IMR-90 (cell line): ENCODE results near the gene VIPR1.

Source experiments
- CEBPB ChIP-seq: IDR thresholded peaks from 2 replicates; pipeline ENCODE4 v1.6.1; 2012; ENCODE audit warnings: low read depth, low read length, improper control_type of control experiment
- CTCF ChIP-seq: conservative IDR thresholded peaks from 2 replicates; pipeline ENCODE4 v1.5.1; 2012; ENCODE audit warnings: mild to moderate bottlenecking, low read depth, low read length, improper control_type of control experiment
- ELK1 ChIP-seq: fragments of 150-350 bp; IDR thresholded peaks from 2 replicates; pipeline ENCODE4 v1.6.1; 2016; ENCODE audit warnings: low read depth, mild to moderate bottlenecking, low read length, moderate library complexity, borderline replicate concordance
- MAFK ChIP-seq: IDR thresholded peaks from 2 replicates; pipeline ENCODE4 v1.6.1; 2012; ENCODE audit warnings: low read depth, low read length, improper control_type of control experiment
- MXI1 ChIP-seq: IDR thresholded peaks from 2 replicates; pipeline ENCODE4 v1.6.1; 2012; ENCODE audit warnings: low read depth, mild to moderate bottlenecking, low read length, moderate library complexity, borderline replicate concordance
- NFE2L2 ChIP-seq: fragments of 150-350 bp; IDR thresholded peaks from 2 replicates; pipeline ENCODE4 v1.6.1; 2016; ENCODE audit warnings: low read depth, mild to moderate bottlenecking, low read length
- POLR2A ChIP-seq: IDR thresholded peaks from 2 replicates; pipeline ENCODE4 v1.6.1; 2012; ENCODE audit warnings: mild to moderate bottlenecking, low read depth, low read length
- RCOR1 ChIP-seq: IDR thresholded peaks from 2 replicates; pipeline ENCODE4 v1.6.1; 2012; ENCODE audit warnings: mild to moderate bottlenecking, low read length, improper control_type of control experiment; ENCODE audit not compliant: insufficient replicate concordance
- RFX5 ChIP-seq: IDR thresholded peaks from 2 replicates; pipeline ENCODE4 v1.8.0; 2012; ENCODE audit warnings: low read depth, mild to moderate bottlenecking, low read length, moderate library complexity
- USF2 ChIP-seq: fragments of 150-350 bp; IDR thresholded peaks from 2 replicates; pipeline ENCODE4 v1.6.1; 2017; ENCODE audit warnings: mild to moderate bottlenecking, antibody characterized with exemption, low read length, low read depth

- TF ChIP-seq CTCF (no peak), USF2 (no peak), CEBPB (no peak), MAFK (no peak), RCOR1 (no peak), NFE2L2 (no peak), ELK1 (no peak), POLR2A (no peak), RFX5 (no peak), MXI1 (no peak)
These were observed 23.6 kb upstream of the VIPR1 start for GRCh38 chr3:42478830-42479229.
